ENCODE data around the gene DSC3.

- TF ChIP-seq CTCF (IDR thresholded peaks at IDR 0.05) (no peak), EP300 (IDR thresholded peaks at IDR 0.05) (no peak), POLR2A (IDR thresholded peaks at IDR 0.05) (no peak)
Observed at GRCh38 chr18:30945761-30946160, 96.8 kb downstream of the DSC3 start.

Measured in ovary (tissue), 3 donors.